ENCODE results near the gene OTUB1. TPM values are rescaled to one million over a fixed set of nuclear protein-coding genes. Genes with fewer than 3 reads are reported as not detected.

OTUB1 gene
- total and polyA plus RNA-seq, 2 experiments from 2014 or later = 49.9 to 152 TPM

DNA sequence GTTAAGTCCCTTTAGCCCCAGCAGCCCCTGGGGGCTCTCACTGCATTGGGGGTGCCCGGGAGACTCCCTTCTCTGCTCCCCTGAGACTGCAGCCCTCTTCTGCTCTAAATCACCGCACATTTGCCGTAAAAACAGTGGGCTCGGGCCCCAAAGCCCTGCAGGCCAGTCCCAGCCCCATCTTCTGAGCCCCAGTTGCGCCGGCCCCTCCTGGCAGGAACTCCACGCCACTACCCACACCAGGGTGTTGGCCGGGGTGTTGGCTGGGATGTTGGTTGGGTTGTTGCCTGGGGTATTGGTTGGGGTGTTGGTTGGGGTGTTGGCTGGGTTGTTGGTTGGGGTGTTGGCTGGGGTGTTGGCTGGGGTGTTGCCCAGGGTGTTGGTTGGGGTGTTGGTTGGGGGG, 23.5 kb downstream of the OTUB1 start:
- Histone ChIP-seq H3K9me3 (ENCODE audit: low read depth) (no peaks in the 10 kb centered on the region), H4K20me1 (ENCODE audit: insufficient read depth, poor library complexity, severe bottlenecking) (no peaks in the 10 kb centered on the region), H3K27me3 (peaks cover 4% of the 10 kb centered on the region), H3K4me1 (ENCODE audit: insufficient read depth) (peaks cover 22% of the 10 kb centered on the region), H3K4me2 (no peak overlapping the region), H2AFZ (no peak overlapping the region), H3K79me2 (no peaks in the 10 kb centered on the region), H3K4me3 (no peak overlapping the region), H3K27ac (no peak overlapping the region), H3K36me3 (replicated peaks; ENCODE audit: insufficient read depth, low read depth) (no peaks in the 10 kb centered on the region), H3K9me2 (replicated peaks; ENCODE audit: insufficient read depth) (no peaks in the 10 kb centered on the region)
- DNase-seq (ENCODE audit: low spot score) = no peak
- no peak for TF ChIP-seq EZH2phosphoT487 (IDR thresholded peaks at IDR 0.05; ENCODE audit: low read depth, severe bottlenecking, unreplicated experiment)
- 94% methylated on average over 7 of the region's 8 CpGs for WGBS (ENCODE audit: low lambda C conversion rate, missing lambda C conversion rate)

DNA sequence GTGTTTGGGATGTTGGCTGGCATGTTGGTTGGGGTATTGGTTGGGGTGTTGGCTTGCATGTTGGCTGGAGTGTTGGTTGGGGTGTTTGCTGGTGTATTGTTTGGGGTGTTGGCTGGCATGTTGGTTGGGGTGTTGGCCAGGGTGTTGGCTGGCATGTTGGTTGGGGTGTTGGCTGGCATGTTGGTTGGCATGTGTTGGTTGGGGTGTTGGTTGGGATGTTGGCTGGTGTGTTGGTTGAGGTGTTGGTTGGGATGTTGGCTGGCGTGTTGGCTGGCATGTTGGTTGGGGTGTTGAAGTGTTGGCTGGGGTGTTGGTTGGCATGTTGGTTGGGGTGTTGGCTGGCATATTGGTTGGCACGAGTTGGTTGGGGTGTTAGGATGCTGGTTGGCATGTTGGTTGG, 24.5 kb downstream of the OTUB1 start:
- Histone ChIP-seq H3K4me3 (no peak overlapping the region), H3K4me1 (ENCODE audit: insufficient read depth) (peaks cover 22% of the 10 kb centered on the region), H3K4me2 (no peak overlapping the region), H3K36me3 (replicated peaks; ENCODE audit: insufficient read depth, low read depth) (no peaks in the 10 kb centered on the region), H3K9me2 (replicated peaks; ENCODE audit: insufficient read depth) (no peaks in the 10 kb centered on the region), H3K27me3 (peaks cover 4% of the 10 kb centered on the region), H2AFZ (no peak overlapping the region), H4K20me1 (ENCODE audit: insufficient read depth, poor library complexity, severe bottlenecking) (no peaks in the 10 kb centered on the region), H3K79me2 (no peaks in the 10 kb centered on the region), H3K9me3 (ENCODE audit: low read depth) (no peaks in the 10 kb centered on the region), H3K27ac (no peak overlapping the region)
- WGBS (ENCODE audit: low lambda C conversion rate, missing lambda C conversion rate) = 97% methylated on average over 2 of the region's 2 CpGs
- TF ChIP-seq, protein P1, sequence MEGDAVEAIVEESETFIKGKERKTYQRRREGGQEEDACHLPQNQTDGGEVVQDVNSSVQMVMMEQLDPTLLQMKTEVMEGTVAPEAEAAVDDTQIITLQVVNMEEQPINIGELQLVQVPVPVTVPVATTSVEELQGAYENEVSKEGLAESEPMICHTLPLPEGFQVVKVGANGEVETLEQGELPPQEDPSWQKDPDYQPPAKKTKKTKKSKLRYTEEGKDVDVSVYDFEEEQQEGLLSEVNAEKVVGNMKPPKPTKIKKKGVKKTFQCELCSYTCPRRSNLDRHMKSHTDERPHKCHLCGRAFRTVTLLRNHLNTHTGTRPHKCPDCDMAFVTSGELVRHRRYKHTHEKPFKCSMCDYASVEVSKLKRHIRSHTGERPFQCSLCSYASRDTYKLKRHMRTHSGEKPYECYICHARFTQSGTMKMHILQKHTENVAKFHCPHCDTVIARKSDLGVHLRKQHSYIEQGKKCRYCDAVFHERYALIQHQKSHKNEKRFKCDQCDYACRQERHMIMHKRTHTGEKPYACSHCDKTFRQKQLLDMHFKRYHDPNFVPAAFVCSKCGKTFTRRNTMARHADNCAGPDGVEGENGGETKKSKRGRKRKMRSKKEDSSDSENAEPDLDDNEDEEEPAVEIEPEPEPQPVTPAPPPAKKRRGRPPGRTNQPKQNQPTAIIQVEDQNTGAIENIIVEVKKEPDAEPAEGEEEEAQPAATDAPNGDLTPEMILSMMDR (IDR thresholded peaks at IDR 0.05; ENCODE audit: poor library complexity) = no peak
- TF ChIP-seq EZH2phosphoT487 (IDR thresholded peaks at IDR 0.05; ENCODE audit: low read depth, severe bottlenecking, unreplicated experiment) (no peak), EZH2 (IDR thresholded peaks at IDR 0.05; ENCODE audit: borderline replicate concordance) (no peak)
- no peak for DNase-seq (ENCODE audit: low spot score)

DNA sequence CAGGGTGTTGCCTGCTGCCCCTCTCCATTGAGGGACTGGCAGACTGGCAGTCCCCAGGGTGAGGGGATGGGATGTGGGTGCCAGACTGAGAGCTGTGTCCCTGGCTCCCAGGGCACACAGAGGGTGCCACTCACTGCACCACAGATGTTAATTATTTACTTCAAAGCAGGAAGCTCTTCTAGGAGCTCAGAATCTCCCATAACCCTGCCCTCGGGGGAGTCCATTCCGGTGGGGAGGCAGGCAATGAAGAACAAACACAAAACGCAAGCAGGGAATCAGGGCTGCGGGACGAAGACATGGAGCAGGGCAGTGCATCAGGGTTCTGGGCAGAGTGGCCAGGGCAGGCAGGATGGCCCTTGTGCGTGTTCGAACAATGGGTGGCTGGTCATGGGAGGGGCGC, 25.1 kb downstream of the OTUB1 start:
- H2AFZ ChIP-seq = no peak overlapping the region
- no peaks in the 10 kb centered on the region for H3K79me2 ChIP-seq
- peaks cover 20% of the 10 kb centered on the region for H3K4me1 ChIP-seq (ENCODE audit: insufficient read depth)
- DNase-seq (ENCODE audit: low spot score) = no peak
- TF ChIP-seq EZH2phosphoT487 (IDR thresholded peaks at IDR 0.05; ENCODE audit: low read depth, severe bottlenecking, unreplicated experiment) (no peak), EZH2 (IDR thresholded peaks at IDR 0.05; ENCODE audit: borderline replicate concordance) (no peak)
- TF ChIP-seq, protein P1 (IDR thresholded peaks at IDR 0.05; ENCODE audit: poor library complexity) = no peak
- H3K4me2 ChIP-seq = no peak overlapping the region
- no peaks in the 10 kb centered on the region for H3K9me2 ChIP-seq (replicated peaks; ENCODE audit: insufficient read depth)
- peaks cover 1% of the 10 kb centered on the region for H3K27me3 ChIP-seq
- H3K27ac ChIP-seq = no peak overlapping the region
- 79% methylated on average over 8 of the region's 8 CpGs for WGBS (ENCODE audit: low lambda C conversion rate, missing lambda C conversion rate)
- H3K36me3 ChIP-seq (replicated peaks; ENCODE audit: insufficient read depth, low read depth) = no peaks in the 10 kb centered on the region
- no peak overlapping the region for H3K4me3 ChIP-seq
- no peaks in the 10 kb centered on the region for H3K9me3 ChIP-seq (ENCODE audit: low read depth)
- H4K20me1 ChIP-seq (ENCODE audit: insufficient read depth, poor library complexity, severe bottlenecking) = no peaks in the 10 kb centered on the region

DNA sequence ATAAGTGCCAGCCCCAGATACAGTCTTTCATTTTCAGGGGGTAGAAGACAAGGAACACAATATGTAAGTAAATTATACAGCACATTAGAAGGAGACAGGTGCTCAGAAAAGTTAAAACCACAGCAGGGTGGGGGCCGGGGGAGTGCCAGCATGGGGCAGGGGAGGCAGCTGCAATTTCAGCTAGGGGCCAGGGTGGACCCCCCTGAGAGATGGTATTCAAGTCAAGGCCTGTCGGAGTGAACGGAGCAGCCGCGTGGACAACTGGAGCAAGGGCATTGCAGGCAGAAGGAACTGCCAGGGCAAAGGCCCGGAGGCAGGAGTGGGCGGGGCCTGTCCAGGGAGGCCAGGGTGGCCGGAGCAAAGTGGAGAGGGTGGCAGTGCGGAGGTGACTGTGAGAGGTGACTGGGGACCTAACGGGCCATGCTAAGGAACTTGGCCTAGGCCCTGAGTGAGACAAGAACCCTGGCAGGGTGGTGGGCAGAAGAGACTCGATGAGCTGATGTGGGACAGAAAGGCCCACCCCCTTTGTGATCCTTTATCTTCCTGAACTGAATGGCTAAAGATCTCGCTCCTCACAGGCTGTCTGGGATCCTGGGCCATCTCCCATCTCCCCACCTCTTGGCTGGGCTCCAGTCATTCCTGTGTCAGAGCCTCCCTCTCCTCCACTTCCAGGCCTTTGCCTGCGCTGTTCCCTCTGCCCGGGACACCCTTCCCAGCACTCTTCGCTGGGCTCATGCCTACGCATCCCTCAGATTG, 27.1 kb downstream of the OTUB1 start:
- no peak overlapping the region for H2AFZ ChIP-seq
- TF ChIP-seq, protein P1 (IDR thresholded peaks at IDR 0.05; ENCODE audit: poor library complexity) = no peak
- no peak for TF ChIP-seq EZH2phosphoT487 (IDR thresholded peaks at IDR 0.05; ENCODE audit: low read depth, severe bottlenecking, unreplicated experiment)
- no peak for TF ChIP-seq EZH2 (IDR thresholded peaks at IDR 0.05; ENCODE audit: borderline replicate concordance)
- no peak for DNase-seq (ENCODE audit: low spot score)
- H3K27me3 ChIP-seq = no peaks in the 10 kb centered on the region
- no peak overlapping the region for H3K27ac ChIP-seq
- no peaks in the 10 kb centered on the region for H3K36me3 ChIP-seq (replicated peaks; ENCODE audit: insufficient read depth, low read depth)
- no peaks in the 10 kb centered on the region for H3K9me2 ChIP-seq (replicated peaks; ENCODE audit: insufficient read depth)
- no peaks in the 10 kb centered on the region for H4K20me1 ChIP-seq (ENCODE audit: insufficient read depth, poor library complexity, severe bottlenecking)
- no peaks in the 10 kb centered on the region for H3K79me2 ChIP-seq
- H3K4me3 ChIP-seq = no peak overlapping the region
- no peak overlapping the region for H3K4me2 ChIP-seq
- peaks cover 5% of the 10 kb centered on the region for H3K4me1 ChIP-seq (ENCODE audit: insufficient read depth)
- WGBS (ENCODE audit: low lambda C conversion rate, missing lambda C conversion rate) = 95% methylated on average over 14 of the region's 16 CpGs
- H3K9me3 ChIP-seq (ENCODE audit: low read depth) = no peaks in the 10 kb centered on the region
